Sciatic nerve (tissue), 2 donors: ENCODE results near the gene C1QL2. TPM values are rescaled to one million over a fixed set of nuclear protein-coding genes. Genes with fewer than 3 reads are reported as not detected.

Experiments used
- ATAC-seq: fragments of 200-7000 bp; cut with Tn5 transposase; one replicate; pipeline ENCODE4 v1.9.1; 2020; ENCODE audit warnings: mild to moderate bottlenecking, moderate library complexity
- DNase-seq: peaks from one replicate; pipeline ENCODE4 v3.0.0-alpha.2; 2020; ENCODE audit warnings: low spot score
- intact Hi-C: fragments of 100-400 bp; cut with DNase I; formaldehyde crosslinking; loops from one replicate; pipeline ENCODE4 v1.14.2; 2022
- total RNA-seq: library from RNA; stranded (reverse); fragmentation: NEBNext Ultra II Directional; extraction: Animal tissue kit (Norgen Biotek cat#: 25700); gene quantifications from one replicate; pipeline ENCODE4 v1.2.1, GENCODE V29; 2021
- donor health status: DM: no; HTN: no; CAD: no.
- donor health status: DM: no; HTN: no; CAD: no.

Gene C1QL2
- total RNA-seq, 1 donor from 2014 or later: not detected

GRCh38 chr2:119113489-119113770 is 45.1 kb downstream of the C1QL2 start:
- DNase-seq: no peak
- intact Hi-C loops: no loop called here
- no peak for ATAC-seq

- DNase-seq (no peak), ATAC-seq (no peak)
- intact Hi-C loops: no loop called here
These were observed 45.6 kb downstream of the C1QL2 start for GRCh38 chr2:119112770-119113488.

- ATAC-seq: no peak
- intact Hi-C loops: no loop called here
- DNase-seq: no peak
These were observed 46.3 kb downstream of the C1QL2 start for GRCh38 chr2:119112230-119112629.

GRCh38 chr2:119111115-119111975 is 47.2 kb downstream of the C1QL2 start:
- intact Hi-C loops: no loop called here
- no peak for ATAC-seq
- no peak for DNase-seq

- intact Hi-C loops: no loop called here
- no peak for ATAC-seq
- DNase-seq: no peak
These were observed 48.7 kb downstream of the C1QL2 start for GRCh38 chr2:119109866-119110265.

- intact Hi-C loops: no loop called here
- ATAC-seq: no peak
- DNase-seq: no peak
These were observed 50.4 kb downstream of the C1QL2 start for GRCh38 chr2:119108186-119108585.

GRCh38 chr2:119106301-119106897 is 52.2 kb downstream of the C1QL2 start:
- intact Hi-C loops: no loop called here
- ATAC-seq (no peak), DNase-seq (no peak)

Other genes starting within 250 kb of the C1QL2 start
- 22.0 TPM for gene MARCO, start 216.6 kb downstream of the C1QL2 start, total RNA-seq
- 9.1 TPM for gene STEAP3, start 65.1 kb upstream of the C1QL2 start, total RNA-seq
- 17.6 TPM for gene C2orf76, start 208.1 kb upstream of the C1QL2 start, total RNA-seq
- 105 TPM for gene DBI, start 208.2 kb upstream of the C1QL2 start, total RNA-seq